Spinal cord (tissue), 10 donors: ENCODE measurements around the gene CREBBP. TPM values are rescaled to one million over a fixed set of nuclear protein-coding genes. Genes with fewer than 3 reads are reported as not detected.

Experiments
- DNase-seq, 6 donors: peaks; one replicate each; pipeline versions ENCODE4 v3.0.0 to v3.0.0-alpha.2; 2013 to 2015; ENCODE audit warnings: low spot score in 6 of 6, low read depth in 4 of 6
- H3K27ac ChIP-seq: one replicate; pipeline ENCODE4 v1.5.1; 2013; ENCODE audit warnings: low read depth, low read length, control low read depth
- H3K27me3 ChIP-seq: one replicate; pipeline ENCODE4 v1.6.1; 2013; ENCODE audit warnings: low read length; ENCODE audit not compliant: control insufficient read depth, insufficient read depth
- H3K36me3 ChIP-seq: one replicate; pipeline ENCODE4 v1.6.1; 2013; ENCODE audit warnings: low read length; ENCODE audit not compliant: control insufficient read depth, insufficient read depth
- H3K4me1 ChIP-seq: one replicate; pipeline ENCODE4 v1.6.1; 2013; ENCODE audit warnings: low read length; ENCODE audit not compliant: control insufficient read depth, insufficient read depth
- H3K4me3 ChIP-seq: one replicate; pipeline ENCODE4 v1.5.1; 2013; ENCODE audit warnings: low read depth, low read length, control low read depth
- H3K9me3 ChIP-seq: one replicate; pipeline ENCODE4 v1.6.1; 2013; ENCODE audit warnings: low read length; ENCODE audit not compliant: control insufficient read depth, insufficient read depth
- WGBS: methylation state at CpG from one replicate; pipeline ENCODE4 v1.1.5; 2013; ENCODE audit warnings: missing lambda C conversion rate; ENCODE audit not compliant: insufficient coverage; 5-methylcytosine and 5-hydroxymethylcytosine counted together
- polyA plus RNA-seq, 2 donors: library from polyadenylated mRNA; unstranded; fragments of 120-200 nt; gene quantifications; one replicate each; pipeline ENCODE4 v1.2.1, GENCODE V29; 2013; ENCODE audit not compliant: insufficient read length in 2 of 2
- total RNA-seq, 2 donors: library from RNA; depleted of rRNA in 1 of 2; stranded (reverse); fragments of 120-200 nt in 1 of 2; fragments of >200 nt in 1 of 2; gene quantifications; one replicate each; pipeline versions ENCODE4 v1.2.3 to v1.2.4, GENCODE V29; 2013 to 2014
- donor health status: healthy.

Gene CREBBP
- total and polyA plus RNA-seq, 4 donors = 41.5 to 64.3 (median 61.4) TPM

GRCh38 chr16:3728424-3729160 lies 151.9 kb downstream of the CREBBP start:
- no peak overlapping the region for H3K27ac ChIP-seq
- no peaks in the 10 kb centered on the region for H3K4me1 ChIP-seq
- H3K27me3 ChIP-seq = no peaks in the 10 kb centered on the region
- 98% methylated on average over 31 of the region's 31 CpGs for WGBS
- H3K9me3 ChIP-seq = no peaks in the 10 kb centered on the region
- H3K36me3 ChIP-seq = peaks cover 69% of the 10 kb centered on the region
- DNase-seq = no peak
- no peak overlapping the region for H3K4me3 ChIP-seq

DNA sequence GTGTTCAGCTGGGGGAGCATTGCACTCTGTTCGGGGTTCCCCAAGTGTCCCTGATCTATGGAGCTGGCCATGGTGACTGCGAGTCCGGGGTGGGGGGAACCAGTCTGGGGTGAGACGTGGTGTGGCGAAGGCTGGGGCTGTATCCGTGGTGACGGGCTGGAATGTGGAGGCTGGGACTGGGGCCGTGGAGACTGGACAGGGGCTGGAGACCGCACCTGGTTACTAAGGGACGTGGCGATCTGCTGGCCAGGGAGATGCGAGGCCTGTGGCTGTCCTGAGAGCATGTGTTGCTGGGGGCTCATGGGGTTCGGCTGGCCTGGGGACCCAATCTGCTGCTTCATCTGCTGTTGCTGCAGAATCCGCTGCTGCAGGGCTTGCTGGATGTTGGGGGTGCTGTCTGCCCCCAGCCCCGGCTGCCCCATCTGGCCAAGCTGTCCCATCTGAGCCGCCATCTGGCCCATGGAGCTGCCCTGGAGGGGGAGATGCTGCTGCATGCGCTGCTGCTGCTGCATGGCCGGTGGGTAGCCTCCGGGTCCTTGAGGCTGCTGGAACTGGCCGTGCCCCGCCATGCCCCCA lies 152.6 kb downstream of the CREBBP start:
- DNase-seq = no peak
- Histone ChIP-seq H3K27ac (no peak overlapping the region), H3K36me3 (peaks cover 64% of the 10 kb centered on the region), H3K4me3 (no peak overlapping the region), H3K9me3 (no peaks in the 10 kb centered on the region), H3K27me3 (no peaks in the 10 kb centered on the region), H3K4me1 (no peaks in the 10 kb centered on the region)
- WGBS = 87% methylated on average over 21 of the region's 21 CpGs

- peaks cover 47% of the 10 kb centered on the region for H3K36me3 ChIP-seq
- H3K9me3 ChIP-seq = no peaks in the 10 kb centered on the region
- H3K27me3 ChIP-seq = no peaks in the 10 kb centered on the region
- WGBS = 93% methylated on average over 22 of the region's 33 CpGs
- no peak overlapping the region for H3K27ac ChIP-seq
- no peak for DNase-seq
- no peak overlapping the region for H3K4me3 ChIP-seq
- H3K4me1 ChIP-seq = no peaks in the 10 kb centered on the region
Measured at GRCh38 chr16:3726021-3726687, 154.4 kb downstream of the CREBBP start.

- Histone ChIP-seq H3K36me3 (peaks cover 38% of the 10 kb centered on the region), H3K27me3 (no peaks in the 10 kb centered on the region), H3K4me1 (no peaks in the 10 kb centered on the region), H3K27ac (no peak overlapping the region), H3K9me3 (no peaks in the 10 kb centered on the region), H3K4me3 (no peak overlapping the region)
- DNase-seq = no peak
- whole genome bisulfite sequencing = 84% methylated on average over 5 of the region's 8 CpGs
Measured at GRCh38 chr16:3725276-3725675, 155.2 kb downstream of the CREBBP start.

- Histone ChIP-seq H3K4me1 (peaks cover 7% of the 10 kb centered on the region), H3K27ac (no peak overlapping the region), H3K27me3 (no peaks in the 10 kb centered on the region), H3K36me3 (peaks cover 10% of the 10 kb centered on the region), H3K4me3 (no peak overlapping the region), H3K9me3 (no peaks in the 10 kb centered on the region)
- DNase-seq = no peak
- WGBS = 97% methylated on average over 5 of the region's 10 CpGs
Measured at GRCh38 chr16:3722508-3722907, 158.0 kb downstream of the CREBBP start.

GRCh38 chr16:3720418-3720817 lies 160.1 kb downstream of the CREBBP start:
- Histone ChIP-seq H3K9me3 (no peaks in the 10 kb centered on the region), H3K4me3 (no peak overlapping the region), H3K27me3 (no peaks in the 10 kb centered on the region), H3K27ac (no peak overlapping the region), H3K4me1 (peaks cover 19% of the 10 kb centered on the region), H3K36me3 (peaks cover 3% of the 10 kb centered on the region)
- WGBS = 93% methylated on average over 11 of the region's 11 CpGs
- DNase-seq = no peak

DNA sequence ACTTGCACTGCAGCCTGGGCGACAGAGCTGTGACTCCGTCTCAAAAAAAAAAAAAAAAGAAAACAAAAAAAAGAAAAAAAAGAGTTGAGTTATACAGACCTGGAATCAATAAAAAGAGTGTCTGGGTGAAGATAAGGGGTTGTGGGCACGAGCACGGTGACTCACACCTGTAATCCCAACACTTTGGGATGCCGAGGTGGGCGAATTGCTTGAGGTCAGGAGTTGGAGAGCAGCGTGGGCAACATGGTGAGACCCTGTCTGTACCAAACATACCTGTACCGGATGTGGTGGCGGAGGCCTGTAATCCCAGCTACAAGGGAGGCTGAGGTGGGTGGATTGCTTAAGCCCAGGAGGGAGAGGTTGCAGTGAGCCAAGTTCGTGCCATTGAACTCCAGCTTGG lies 161.9 kb downstream of the CREBBP start:
- Histone ChIP-seq H3K9me3 (no peaks in the 10 kb centered on the region), H3K4me3 (no peak overlapping the region), H3K27me3 (no peaks in the 10 kb centered on the region), H3K4me1 (peaks cover 20% of the 10 kb centered on the region), H3K36me3 (peaks cover 10% of the 10 kb centered on the region), H3K27ac (no peak overlapping the region)
- DNase-seq = no peak
- 82% methylated on average over 2 of the region's 10 CpGs for WGBS

DNA sequence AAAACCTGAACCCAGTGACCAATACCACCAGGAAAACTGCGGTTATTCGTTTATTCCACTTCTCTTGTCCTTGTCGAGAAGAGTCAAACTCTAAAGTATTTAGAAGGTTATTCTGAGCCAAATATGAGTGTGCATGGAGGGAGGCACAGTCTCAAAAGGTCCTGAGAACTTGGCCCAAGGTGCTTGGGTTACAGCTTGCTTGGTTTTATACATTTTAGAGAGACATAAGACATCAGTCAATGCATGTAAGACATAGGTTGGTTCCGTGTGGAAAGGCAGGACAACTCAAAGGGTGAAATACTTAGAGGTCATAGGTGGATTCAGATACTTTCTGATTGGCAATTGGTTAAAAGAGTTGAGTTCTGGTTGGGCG lies 162.5 kb downstream of the CREBBP start:
- Histone ChIP-seq H3K4me1 (peaks cover 20% of the 10 kb centered on the region), H3K4me3 (peak overlapping the region; percentile 56), H3K9me3 (no peaks in the 10 kb centered on the region), H3K27me3 (no peaks in the 10 kb centered on the region), H3K27ac (peak overlapping the region; percentile 52), H3K36me3 (peaks cover 16% of the 10 kb centered on the region)
- no peak for DNase-seq
- WGBS = 20% methylated on average over 2 of the region's 5 CpGs

DNA sequence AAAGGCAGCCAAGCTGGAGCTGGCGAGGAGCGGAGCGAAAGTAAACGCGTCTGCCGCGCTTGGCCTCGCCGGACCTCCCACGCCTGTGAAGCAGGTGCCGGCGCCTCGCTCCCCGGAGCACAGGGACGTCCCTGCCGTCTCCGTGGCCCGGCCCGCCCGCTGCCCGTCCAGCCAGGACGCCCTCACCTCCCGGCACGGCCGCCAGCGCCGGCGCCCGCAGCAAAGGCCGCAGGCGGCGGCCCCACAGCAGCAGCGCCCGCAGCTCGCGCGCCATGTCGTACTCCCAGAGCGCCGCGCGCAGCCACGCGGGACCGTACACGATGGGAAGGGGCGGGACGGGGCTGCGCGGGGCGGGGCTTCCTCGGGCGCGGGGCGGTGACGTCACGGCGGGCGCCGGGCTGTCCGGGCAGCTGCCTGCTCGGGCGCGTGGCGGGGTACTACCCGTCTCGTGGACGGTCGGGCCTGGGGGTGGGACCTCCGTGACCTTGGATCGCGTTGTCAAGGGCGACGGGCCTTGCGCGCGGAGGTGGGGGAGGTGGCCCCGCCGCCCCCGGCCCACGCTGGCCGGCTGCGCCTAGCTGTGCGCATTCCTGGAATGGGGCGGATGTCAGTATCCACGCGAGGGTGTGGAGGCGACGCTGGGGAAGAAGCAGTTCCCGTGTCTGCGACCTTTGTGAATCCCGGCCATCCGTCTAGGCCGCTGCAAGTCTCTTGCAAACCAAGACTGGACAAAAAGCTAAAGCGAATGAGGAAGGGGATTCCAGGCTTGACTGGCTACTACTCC lies 163.1 kb downstream of the CREBBP start, which contains the start of gene TRAP1:
TRAP1 (minus strand) TSS at position 290 of the 784 bp plus-strand sequence; CDS start at position 274, 16 bp downstream.
- DNase-seq = peak; percentile 54 to 95 (median 78)
- WGBS = under 1% methylated on average over 95 of the region's 95 CpGs

More for the DNA sequence above, 163.1 kb downstream of the CREBBP start, which contains the start of gene TRAP1:
- Histone ChIP-seq H3K4me1 (peaks cover 23% of the 10 kb centered on the region), H3K9me3 (no peaks in the 10 kb centered on the region), H3K36me3 (peaks cover 16% of the 10 kb centered on the region), H3K4me3 (peak within 1 kb of the TSS; percentile 91), H3K27me3 (no peaks in the 10 kb centered on the region), H3K27ac (peak within 1 kb of the TSS; percentile 57)
